Breast epithelium (tissue), 3 donors: ENCODE measurements around the gene TMEM117.

ENCODE experiments used
- POLR2A ChIP-seq: fragments of 450-650 bp; IDR thresholded peaks from one replicate; pipeline ENCODE4 v1.6.1; 2016; ENCODE audit warnings: antibody characterized with exemption, mild to moderate bottlenecking, moderate library complexity
- TF ChIP-seq, protein P1 (sequence below), 3 donors: fragments of 450-650 bp; IDR thresholded peaks; one replicate each; pipeline ENCODE4 v1.5.1; 2016 to 2017; ENCODE audit warnings: antibody characterized with exemption in 3 of 3, mild to moderate bottlenecking in 3 of 3, moderate library complexity in 3 of 3

DNA sequence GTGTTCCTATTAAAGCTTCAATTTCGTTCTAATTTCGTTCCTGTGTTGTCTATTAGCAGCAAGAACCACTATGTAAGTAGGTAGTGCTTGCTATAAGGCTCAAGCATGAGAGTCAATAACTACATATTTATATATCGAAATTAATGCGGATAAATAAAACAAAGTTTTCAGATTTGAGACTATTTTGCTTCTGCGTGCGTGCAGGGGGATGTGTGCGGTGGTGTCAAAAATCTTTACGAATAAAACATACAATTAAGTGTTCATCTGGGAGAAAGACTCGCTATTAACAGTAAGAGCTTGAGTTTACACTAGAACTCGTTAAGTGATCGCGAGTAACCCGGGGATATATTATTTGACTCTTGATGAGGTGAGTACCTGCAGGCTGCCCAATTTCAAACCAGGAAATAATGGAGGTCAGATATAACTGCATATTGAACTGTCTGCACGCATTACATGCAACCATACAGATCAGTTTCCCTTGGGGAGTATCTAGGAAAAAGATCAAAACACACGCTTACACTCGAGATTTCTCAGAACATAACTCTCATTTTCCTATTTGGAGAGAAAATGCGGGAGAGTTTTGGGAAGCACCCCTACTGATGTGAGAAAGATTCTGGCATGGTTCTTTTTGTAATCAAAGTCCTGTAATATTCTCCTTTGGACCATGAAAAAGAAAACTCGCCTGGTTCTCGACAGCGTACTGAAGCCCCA, 30.6 kb upstream of the TMEM117 start:
- TF ChIP-seq, protein P1, sequence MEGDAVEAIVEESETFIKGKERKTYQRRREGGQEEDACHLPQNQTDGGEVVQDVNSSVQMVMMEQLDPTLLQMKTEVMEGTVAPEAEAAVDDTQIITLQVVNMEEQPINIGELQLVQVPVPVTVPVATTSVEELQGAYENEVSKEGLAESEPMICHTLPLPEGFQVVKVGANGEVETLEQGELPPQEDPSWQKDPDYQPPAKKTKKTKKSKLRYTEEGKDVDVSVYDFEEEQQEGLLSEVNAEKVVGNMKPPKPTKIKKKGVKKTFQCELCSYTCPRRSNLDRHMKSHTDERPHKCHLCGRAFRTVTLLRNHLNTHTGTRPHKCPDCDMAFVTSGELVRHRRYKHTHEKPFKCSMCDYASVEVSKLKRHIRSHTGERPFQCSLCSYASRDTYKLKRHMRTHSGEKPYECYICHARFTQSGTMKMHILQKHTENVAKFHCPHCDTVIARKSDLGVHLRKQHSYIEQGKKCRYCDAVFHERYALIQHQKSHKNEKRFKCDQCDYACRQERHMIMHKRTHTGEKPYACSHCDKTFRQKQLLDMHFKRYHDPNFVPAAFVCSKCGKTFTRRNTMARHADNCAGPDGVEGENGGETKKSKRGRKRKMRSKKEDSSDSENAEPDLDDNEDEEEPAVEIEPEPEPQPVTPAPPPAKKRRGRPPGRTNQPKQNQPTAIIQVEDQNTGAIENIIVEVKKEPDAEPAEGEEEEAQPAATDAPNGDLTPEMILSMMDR (IDR thresholded peaks at IDR 0.05): no peak
- TF ChIP-seq POLR2A: no peak
